Measurements from ENCODE around the gene FAM20A. TPM values are rescaled to one million over a fixed set of nuclear protein-coding genes. Genes with fewer than 3 reads are reported as not detected.

FAM20A gene
- total and polyA plus RNA-seq, 2 of the 8 experiments (the other 6 are each of a cell fraction or from before 2014, with no cell fraction given) = 3.6 to 11.9 TPM

GRCh38 chr17:68511671-68512246 is 89.4 kb downstream of the FAM20A start:
- H4K91ac ChIP-seq (replicated peaks; ENCODE audit: insufficient read length, low read length) = peak overlapping the region; percentile 1
- DNase-seq (ENCODE audit: low read depth in 1 of 2, low spot score in 2 of 2) = peak; percentile 36 to 85
- H3K18ac ChIP-seq (ENCODE audit: extremely low read depth, low read length) = peak overlapping the region; percentile 63; the same call in 1 of the 2 replicates
- peak overlapping the region; percentile 79 for H4K8ac ChIP-seq (ENCODE audit: extremely low read depth, insufficient read depth, low read length)
- H3K79me1 ChIP-seq (ENCODE audit: low read depth, low read length) = peaks cover 2% of the 10 kb centered on the region
- H2BK5ac ChIP-seq (ENCODE audit: low read depth, low read length) = peak overlapping the region; percentile 86
- H3K56ac ChIP-seq (replicated peaks; ENCODE audit: insufficient read length, low read depth, low read length) = peak overlapping the region; percentile 70
- POLR2A ChIA-PET (ENCODE audit: partially characterized antibody) = interaction anchor here (0.8 to 2.0 kb wide), 10 partner anchors 10 to 234 kb away, joined by 3 to 9 read pairs (median 4); partner anchors contain the start of gene WIPI1
- peaks cover 5% of the 10 kb centered on the region for H3K23me2 ChIP-seq (ENCODE audit: low read depth, low read length)
- H4K20me1 ChIP-seq (replicated peaks in 1 of 2; ENCODE audit: control insufficient read depth in 1 of 2, insufficient read depth in 2 of 2, low read length in 2 of 2) = peaks cover 2 to 3% of the 10 kb centered on the region in 2 experiments
- 2% methylated on average over 25 of the region's 49 CpGs; no CpG with 5 or more reads in 1 of the 2 experiments for WGBS, 2 experiments (ENCODE audit: extremely low coverage in 1 of 2, insufficient coverage in 1 of 2, insufficient read length in 1 of 2, insufficient replicate concordance in 2 of 2, low coverage in 1 of 2, low lambda C conversion rate in 2 of 2, missing lambda C conversion rate in 1 of 2)
- H2AFZ ChIP-seq (ENCODE audit: low read length) = peak overlapping the region; percentile 88; the same call in 1 of the 2 replicates
- H3K9ac ChIP-seq (replicated peaks in 1 of 4; ENCODE audit: extremely low read depth in 1 of 4, low read depth in 3 of 4, low read length in 3 of 4) = peak overlapping the region; percentile 53 to 94 (median 88)
- H3K4me3 ChIP-seq (ENCODE audit: extremely low read depth in 1 of 4, insufficient read depth in 2 of 4, low read depth in 3 of 4, low read length in 4 of 4) = peak overlapping the region; percentile 85 to 95 (median 90)
- H2BK20ac ChIP-seq (ENCODE audit: low read length) = no peak overlapping the region
- H3K23ac ChIP-seq (ENCODE audit: insufficient read length) = no peak overlapping the region
- peak overlapping the region; percentile 83 to 94 for H3K4me2 ChIP-seq (ENCODE audit: insufficient read depth in 1 of 2, low read depth in 2 of 2, low read length in 2 of 2)
- peak overlapping the region; percentile 80 for H3K4ac ChIP-seq (replicated peaks; ENCODE audit: insufficient read length, low read depth, low read length)
- no peak overlapping the region for H3K14ac ChIP-seq (ENCODE audit: insufficient read length)
- peaks cover 0 to 7% (median 2%) of the 10 kb centered on the region in 4 experiments; a peak in 4 of 7 replicates for H3K4me1 ChIP-seq (replicated peaks in 1 of 4; ENCODE audit: control insufficient read depth in 3 of 4, insufficient read depth in 4 of 4, low read length in 3 of 4)
- H2BK12ac ChIP-seq (ENCODE audit: low read depth, low read length) = peak overlapping the region; percentile 45
- peak overlapping the region; percentile 99 for H3K27ac ChIP-seq (ENCODE audit: low read depth, low read length)
- H2AK5ac ChIP-seq (ENCODE audit: low read depth, low read length) = no peak overlapping the region
- CTCF ChIA-PET (ENCODE audit: partially characterized antibody) = interaction anchor here (0.6 to 1.2 kb wide), 5 partner anchors 9 to 248 kb away, joined by 3 to 6 read pairs (median 5); no protein-coding TSS in a partner anchor
- H3K27me3 ChIP-seq (replicated peaks in 1 of 4; ENCODE audit: control insufficient read depth in 3 of 4, extremely low read depth in 1 of 4, insufficient read depth in 3 of 4, low read length in 3 of 4) = no peaks in the 10 kb centered on the region
- 0 out of 2 replicates have a peak overlapping the region, but pooled peaks have one; percentile 65 for H2BK15ac ChIP-seq (ENCODE audit: low read length)
- peaks cover 4 to 39% of the 10 kb centered on the region in 2 experiments; a peak in 3 of 4 replicates for H3K79me2 ChIP-seq (ENCODE audit: control insufficient read depth in 1 of 2, insufficient read depth in 2 of 2, low read length in 2 of 2)
- H4K5ac ChIP-seq (ENCODE audit: insufficient read length, low read depth, low read length) = peak overlapping the region; percentile 61
- FAIRE-seq = no peak
- no peak overlapping the region for H2BK120ac ChIP-seq (replicated peaks; ENCODE audit: low read depth, low read length)
- H3K9me3 ChIP-seq (ENCODE audit: insufficient read depth in 2 of 2, low read depth in 1 of 2, low read length in 1 of 2) = 0 out of 4 replicates have a peak, but pooled peaks cover 0 to 1% of the 10 kb centered on the region in 2 experiments
- H3K36me3 ChIP-seq (ENCODE audit: control insufficient read depth in 2 of 4, insufficient read depth in 4 of 4, low read length in 3 of 4) = peaks cover 2 to 16% (median 8%) of the 10 kb centered on the region in 4 experiments; a peak in 5 of 8 replicates
- TF ChIP-seq EP300 (IDR thresholded peaks at IDR 0.05; ENCODE audit: borderline replicate concordance in 1 of 2, low read depth in 2 of 2, low read length in 2 of 2) = peak in 1 of 2 experiments; percentile 0; a peak in 1 of 3 replicates
- peak; percentile 64 for TF ChIP-seq ASH2L (IDR thresholded peaks at IDR 0.05; ENCODE audit: low read length)
- TF ChIP-seq PHF8 (conservative IDR thresholded peaks at IDR 0.05; ENCODE audit: low read depth, low read length) = peak; percentile 82
- peak; percentile 59; the same call in 1 of the 2 replicates for TF ChIP-seq USF2 (IDR thresholded peaks at IDR 0.05; ENCODE audit: low read length)
- TF ChIP-seq MAX (IDR thresholded peaks at IDR 0.05) = peak; percentile 87
- TF ChIP-seq RFX5 (IDR thresholded peaks at IDR 0.05; ENCODE audit: borderline replicate concordance, low read depth, low read length) = no peak
- no peak for TF ChIP-seq GABPA (IDR thresholded peaks at IDR 0.05; ENCODE audit: borderline replicate concordance, insufficient read depth, low read length)
- TF ChIP-seq SAP30 (IDR thresholded peaks at IDR 0.05; ENCODE audit: insufficient read depth, insufficient replicate concordance, low read length) = peak; percentile 98
- TF ChIP-seq HDAC2 (IDR thresholded peaks at IDR 0.05; ENCODE audit: borderline replicate concordance in 1 of 2, low read depth in 2 of 2, low read length in 2 of 2) = peak; percentile 50 to 86; a peak in 1 of 4 replicates
